ENCODE results near the gene RNF4. TPM values are rescaled to one million over a fixed set of nuclear protein-coding genes. Genes with fewer than 3 reads are reported as not detected.
A peak's percentile ranks its signal among the peaks of the same experiment; 100 is the strongest.

Gene RNF4
- total and polyA plus RNA-seq, 10 donors: 22.0 to 82.5 (median 63.1) TPM

DNA sequence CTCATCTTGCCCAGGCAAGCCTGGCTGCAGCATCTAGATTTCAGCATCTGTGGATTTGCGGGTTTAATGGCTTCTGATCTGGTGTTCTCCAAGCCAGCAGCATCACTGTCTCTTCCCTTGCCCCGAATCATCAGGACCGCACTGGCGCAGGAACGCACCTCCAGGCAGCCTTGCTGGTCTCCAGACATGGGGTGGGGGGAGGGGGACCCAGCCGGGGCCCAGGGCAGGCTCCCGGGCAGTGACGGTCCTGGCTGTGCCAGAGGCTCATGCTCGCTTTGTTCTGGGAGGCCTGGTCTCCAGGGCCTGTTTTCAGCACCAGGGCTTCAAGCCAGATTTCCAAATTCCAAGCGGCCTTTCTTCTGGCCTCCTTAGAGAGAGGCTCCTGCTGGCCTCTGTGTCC, 45.2 kb upstream of the RNF4 start:
- peaks cover 0 to 77% (median 10%) of the 10 kb centered on the region in 7 donors for H3K27me3 ChIP-seq (replicated peaks in 1 of 7)
- H3K4me3 ChIP-seq: no peak overlapping the region
- peak; percentile 65 for DNase-seq
- TF ChIP-seq POLR2A (IDR thresholded peaks at IDR 0.05) (no peak), POLR2AphosphoS5 (IDR thresholded peaks at IDR 0.05) (no peak)
- TF ChIP-seq, protein P1, sequence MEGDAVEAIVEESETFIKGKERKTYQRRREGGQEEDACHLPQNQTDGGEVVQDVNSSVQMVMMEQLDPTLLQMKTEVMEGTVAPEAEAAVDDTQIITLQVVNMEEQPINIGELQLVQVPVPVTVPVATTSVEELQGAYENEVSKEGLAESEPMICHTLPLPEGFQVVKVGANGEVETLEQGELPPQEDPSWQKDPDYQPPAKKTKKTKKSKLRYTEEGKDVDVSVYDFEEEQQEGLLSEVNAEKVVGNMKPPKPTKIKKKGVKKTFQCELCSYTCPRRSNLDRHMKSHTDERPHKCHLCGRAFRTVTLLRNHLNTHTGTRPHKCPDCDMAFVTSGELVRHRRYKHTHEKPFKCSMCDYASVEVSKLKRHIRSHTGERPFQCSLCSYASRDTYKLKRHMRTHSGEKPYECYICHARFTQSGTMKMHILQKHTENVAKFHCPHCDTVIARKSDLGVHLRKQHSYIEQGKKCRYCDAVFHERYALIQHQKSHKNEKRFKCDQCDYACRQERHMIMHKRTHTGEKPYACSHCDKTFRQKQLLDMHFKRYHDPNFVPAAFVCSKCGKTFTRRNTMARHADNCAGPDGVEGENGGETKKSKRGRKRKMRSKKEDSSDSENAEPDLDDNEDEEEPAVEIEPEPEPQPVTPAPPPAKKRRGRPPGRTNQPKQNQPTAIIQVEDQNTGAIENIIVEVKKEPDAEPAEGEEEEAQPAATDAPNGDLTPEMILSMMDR (IDR thresholded peaks at IDR 0.05 in 8 of 11, conservative IDR thresholded peaks at IDR 0.05 in 3 of 11): no peak
- intact Hi-C loops (cut with DNase I; ENCODE audit: low total_unique reads): no loop called here
- WGBS, 5 donors: 81 to 93% (median 91%) methylated on average over 4 to 10 of the region's 10 CpGs
- H3K9me3 ChIP-seq: no peaks in the 10 kb centered on the region
- no peaks in the 10 kb centered on the region for H3K36me3 ChIP-seq
- no peak overlapping the region for H3K27ac ChIP-seq
- peaks cover 6 to 14% (median 10%) of the 10 kb centered on the region in 6 donors for H3K4me1 ChIP-seq

DNA sequence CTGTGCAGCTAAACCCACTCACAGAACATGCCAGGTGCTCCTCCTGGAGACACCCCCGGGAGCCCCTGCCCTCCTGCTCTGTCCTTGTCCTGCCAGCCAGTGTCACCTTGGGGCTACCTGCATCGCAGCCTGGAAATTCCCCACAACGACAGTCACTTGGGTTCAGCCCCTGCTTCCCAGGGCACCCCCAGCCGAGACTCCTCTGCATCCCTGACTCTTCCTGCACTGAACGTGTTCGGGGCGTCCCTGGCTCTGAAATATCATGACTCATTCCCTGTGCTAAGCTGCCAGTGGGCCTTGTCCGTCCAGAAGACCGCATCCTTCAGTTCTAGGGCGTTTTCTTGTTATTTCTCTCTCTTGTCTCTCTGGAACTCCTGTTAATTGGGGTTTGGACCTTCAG, 44.3 kb upstream of the RNF4 start:
- H3K4me3 ChIP-seq: no peak overlapping the region
- no peak for TF ChIP-seq POLR2A (IDR thresholded peaks at IDR 0.05)
- TF ChIP-seq, protein P1 (IDR thresholded peaks at IDR 0.05 in 8 of 11, conservative IDR thresholded peaks at IDR 0.05 in 3 of 11): no peak
- no peak for TF ChIP-seq POLR2AphosphoS5 (IDR thresholded peaks at IDR 0.05)
- H3K27ac ChIP-seq: no peak overlapping the region
- intact Hi-C loops (cut with DNase I; ENCODE audit: low total_unique reads): no loop called here
- no peaks in the 10 kb centered on the region for H3K36me3 ChIP-seq
- H3K27me3 ChIP-seq (replicated peaks in 1 of 7): peaks cover 0 to 72% (median 9%) of the 10 kb centered on the region in 7 donors
- peaks cover under 1 to 5% (median 2%) of the 10 kb centered on the region in 6 donors for H3K4me1 ChIP-seq
- H3K9me3 ChIP-seq: no peaks in the 10 kb centered on the region
- 76 to 88% (median 85%) methylated on average over 9 to 10 of the region's 10 CpGs for WGBS, 5 donors
- peak; percentile 69 for DNase-seq

DNA sequence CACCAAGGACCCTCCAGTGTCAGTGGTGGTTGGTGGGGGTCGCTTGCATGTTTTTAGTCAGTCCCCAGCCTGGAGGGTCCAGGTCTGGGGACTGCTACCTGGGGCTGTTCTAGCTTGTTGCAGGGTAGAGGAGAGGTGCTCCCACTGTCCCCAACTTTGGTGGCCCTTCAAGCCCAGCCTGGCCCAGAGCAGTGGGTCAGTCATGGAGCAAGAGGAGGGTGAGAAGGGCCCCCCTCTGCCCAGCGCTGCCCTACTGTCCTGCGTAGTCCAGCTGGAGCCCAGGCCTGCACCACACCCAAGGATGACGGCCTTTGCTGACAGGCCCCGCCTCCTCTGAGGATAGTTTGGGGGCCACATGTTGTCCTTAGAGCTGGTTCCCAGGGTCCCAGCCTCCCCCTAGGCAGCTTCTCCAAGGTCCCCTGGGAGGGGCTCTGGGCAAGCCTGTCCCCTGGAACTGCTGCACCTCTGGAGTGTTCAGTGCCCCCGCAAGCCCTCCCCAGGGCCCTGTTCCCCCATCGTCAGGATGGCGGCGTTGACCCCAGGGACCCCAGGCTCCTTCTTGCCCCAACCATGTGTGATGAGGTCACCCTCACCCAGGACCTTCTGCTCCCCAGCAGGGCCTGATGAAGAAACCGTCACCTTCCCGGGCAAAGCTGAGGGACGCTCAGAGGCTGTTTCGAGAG, 43.4 kb upstream of the RNF4 start:
- no peaks in the 10 kb centered on the region for H3K9me3 ChIP-seq
- H3K27ac ChIP-seq: no peak overlapping the region
- no peak overlapping the region for H3K4me3 ChIP-seq
- DNase-seq: peak; percentile 49
- intact Hi-C loops (cut with DNase I; ENCODE audit: low total_unique reads): no loop called here
- no peaks in the 10 kb centered on the region for H3K4me1 ChIP-seq
- WGBS, 5 donors: 88 to 95% (median 90%) methylated on average over 9 to 13 of the region's 13 CpGs
- H3K36me3 ChIP-seq: no peaks in the 10 kb centered on the region
- H3K27me3 ChIP-seq (replicated peaks in 1 of 7): peaks cover 0 to 62% (median 0%) of the 10 kb centered on the region in 7 donors
- TF ChIP-seq POLR2A (IDR thresholded peaks at IDR 0.05) (no peak), POLR2AphosphoS5 (IDR thresholded peaks at IDR 0.05) (no peak)
- TF ChIP-seq, protein P1 (IDR thresholded peaks at IDR 0.05 in 8 of 11, conservative IDR thresholded peaks at IDR 0.05 in 3 of 11): no peak

DNA sequence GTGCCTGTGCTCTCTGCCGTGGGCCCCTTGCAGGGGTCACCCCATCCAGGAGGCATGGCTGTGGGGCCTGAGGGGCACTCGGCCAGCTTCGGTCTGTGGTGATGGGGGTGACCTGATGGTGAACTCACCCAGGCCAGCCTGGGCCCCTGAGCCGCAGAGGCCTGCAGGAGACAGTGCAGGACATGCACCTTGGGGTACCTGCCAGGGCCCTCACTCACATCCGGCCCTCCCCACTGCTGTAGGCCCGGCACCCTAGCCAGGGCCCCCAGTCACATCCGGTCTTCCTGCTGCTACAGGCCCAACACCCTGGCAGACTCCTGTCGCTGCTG, 42.9 kb upstream of the RNF4 start:
- WGBS, 5 donors: 75 to 91% (median 81%) methylated on average over 4 to 8 of the region's 8 CpGs
- TF ChIP-seq POLR2A (IDR thresholded peaks at IDR 0.05) (no peak), POLR2AphosphoS5 (IDR thresholded peaks at IDR 0.05) (no peak)
- TF ChIP-seq, protein P1 (IDR thresholded peaks at IDR 0.05 in 8 of 11, conservative IDR thresholded peaks at IDR 0.05 in 3 of 11): no peak
- Histone ChIP-seq H3K9me3 (no peaks in the 10 kb centered on the region), H3K27me3 (replicated peaks in 1 of 7) (peaks cover 0 to 57% (median 0%) of the 10 kb centered on the region in 7 donors), H3K36me3 (no peaks in the 10 kb centered on the region), H3K4me3 (no peak overlapping the region), H3K27ac (no peak overlapping the region), H3K4me1 (no peaks in the 10 kb centered on the region)
- DNase-seq: no peak
- intact Hi-C loops (cut with DNase I; ENCODE audit: low total_unique reads): no loop called here

Data from spleen (tissue), 11 donors.